GM12878 (cell line): ENCODE data around the gene FGF2. TPM values are rescaled to one million over a fixed set of nuclear protein-coding genes. Genes with fewer than 3 reads are reported as not detected.

ENCODE experiments used
- ATAC-seq: fragments of 200-7000 bp; cut with Tn5 transposase; 3 replicates; pipeline ENCODE4 v1.9.1; 2020; ENCODE audit warnings: mild to moderate bottlenecking, moderate library complexity
- BruUV-seq: library from RNA; stranded (reverse); fragments of 400-500 nt; replicated peaks from 2 replicates; lab custom pipeline; 2021; lab: Mats Ljungman, UMichigan
- CTCF ChIA-PET: fragments of 300-600 bp; sonication (Branson Sonifier 250); formaldehyde crosslinking; extraction: SDS; loops from one replicate; lab custom pipeline; 2021; ENCODE audit warnings: inconsistent platforms; lab: Yijun Ruan, JAX
- POLR2A ChIA-PET: fragments of 350-600 bp; formaldehyde crosslinking; extraction: SDS; loops from one replicate; lab custom pipeline; 2021; ENCODE audit warnings: inconsistent platforms; lab: Charles Lee
- RAD21 ChIA-PET: fragments of 300-600 bp; sonication (Branson Sonifier 250); formaldehyde crosslinking; loops from one replicate; lab custom pipeline; 2023; ENCODE audit warnings: antibody characterized with exemption; ENCODE audit not compliant: unreplicated experiment; lab: Charles Lee
- SMC1A ChIA-PET: fragments of 300-600 bp; sonication (Branson Sonifier 250); formaldehyde crosslinking; loops from one replicate; lab custom pipeline; 2023; ENCODE audit not compliant: unreplicated experiment, uncharacterized antibody; lab: Charles Lee
- DNase-seq: peaks from one replicate; pipeline ENCODE4 v3.0.0-alpha.2; 2011; ENCODE audit warnings: low read depth, low spot score
- FAIRE-seq: peaks from 3 replicates; lab custom pipeline; 2011; peaks lifted over from hg19 to GRCh38; lab: Jason Lieb, UNC
- H2AFZ ChIP-seq: 2 replicates; pipeline ENCODE4 v1.6.0; 2011; ENCODE audit warnings: low read depth, low read length, control low read depth; ENCODE audit not compliant: control insufficient read depth
- H3K27ac ChIP-seq: 2 replicates; pipeline ENCODE4 v1.5.1; 2011; ENCODE audit warnings: control low read depth; ENCODE audit not compliant: control insufficient read depth, insufficient read depth
- H3K27me3 ChIP-seq, 2 experiments: replicated peaks in 1 of 2; 2 replicates each; pipeline versions ENCODE4 v1.6.0 to v1.6.1; 2011; ENCODE audit warnings: low read length in 1 of 2; ENCODE audit not compliant: control insufficient read depth in 2 of 2, insufficient read depth in 2 of 2
- H3K36me3 ChIP-seq, 2 experiments: 2 replicates each; pipeline ENCODE4 v1.5.1; 2011; ENCODE audit warnings: low read length in 1 of 2; ENCODE audit not compliant: control insufficient read depth in 2 of 2, insufficient read depth in 2 of 2
- H3K4me1 ChIP-seq: 2 replicates; pipeline ENCODE4 v1.6.1; 2011; ENCODE audit warnings: mild to moderate bottlenecking, low read length, moderate library complexity, mixed read lengths; ENCODE audit not compliant: control insufficient read depth, insufficient read depth
- H3K4me2 ChIP-seq: 2 replicates; pipeline ENCODE4 v1.6.0; 2011; ENCODE audit warnings: control low read depth; ENCODE audit not compliant: control insufficient read depth, insufficient read depth
- H3K4me3 ChIP-seq: fragments of 200-600 bp; sonication (generic); 2 replicates; pipeline ENCODE4 v1.5.1; 2016
- H3K79me2 ChIP-seq: 2 replicates; pipeline ENCODE4 v1.6.0; 2011; ENCODE audit warnings: low read length; ENCODE audit not compliant: control insufficient read depth, insufficient read depth
- H3K9ac ChIP-seq: 2 replicates; pipeline ENCODE4 v1.8.0; 2011; ENCODE audit warnings: low read length, control low read depth, mixed read lengths; ENCODE audit not compliant: control insufficient read depth, insufficient read depth
- H3K9me3 ChIP-seq: replicated peaks from 3 replicates; pipeline ENCODE4 v1.5.1; 2011; ENCODE audit warnings: mild to moderate bottlenecking, low read length; ENCODE audit not compliant: control insufficient read depth, insufficient read depth
- H4K20me1 ChIP-seq: 2 replicates; pipeline ENCODE4 v1.6.0; 2011; ENCODE audit not compliant: control insufficient read depth, insufficient read depth
- BACH1 ChIP-seq: fragments of 450-650 bp; IDR thresholded peaks from 2 replicates; pipeline ENCODE4 v1.6.1; 2017; ENCODE audit warnings: mild to moderate bottlenecking, borderline replicate concordance
- BCL3 ChIP-seq: IDR thresholded peaks from 2 replicates; pipeline ENCODE4 v1.6.1; 2011; ENCODE audit warnings: borderline replicate concordance, low read depth, mild to moderate bottlenecking, moderate library complexity, low read length; ENCODE audit not compliant: insufficient read depth, poor library complexity, severe bottlenecking
- BRCA1 ChIP-seq: IDR thresholded peaks from 2 replicates; pipeline ENCODE4 v1.6.1; 2011; ENCODE audit warnings: low read depth, low read length, improper control_type of control experiment
- CHD1 ChIP-seq: IDR thresholded peaks from 2 replicates; pipeline ENCODE4 v1.6.1; 2012; ENCODE audit warnings: low read depth, low read length, improper control_type of control experiment
- ETV6 ChIP-seq, 2 experiments: fragments of 450-650 bp in 1 of 2; IDR thresholded peaks in 1 of 2; conservative IDR thresholded peaks in 1 of 2; 2 replicates each; pipeline ENCODE4 v1.6.1; 2014; ENCODE audit warnings: antibody characterized with exemption in 1 of 2, borderline replicate concordance in 1 of 2, low read depth in 1 of 2, mild to moderate bottlenecking in 1 of 2, moderate library complexity in 1 of 2
- HDAC6 ChIP-seq: fragments of 200-600 bp; sonication (generic); IDR thresholded peaks from one replicate; pipeline ENCODE4 v1.8.0; 2017; ENCODE audit warnings: antibody characterized with exemption; ENCODE audit not compliant: unreplicated experiment
- KLF5 ChIP-seq: fragments of 450-650 bp; IDR thresholded peaks from 2 replicates; pipeline ENCODE4 v1.6.1; 2014; ENCODE audit warnings: mild to moderate bottlenecking; ENCODE audit not compliant: partially characterized antibody
- LARP7 ChIP-seq: fragments of 450-650 bp; IDR thresholded peaks from 2 replicates; pipeline ENCODE4 v1.6.1; 2017; ENCODE audit warnings: mild to moderate bottlenecking
- NR2C1 ChIP-seq: fragments of 450-650 bp; IDR thresholded peaks from 2 replicates; pipeline ENCODE4 v1.6.1; 2017; ENCODE audit warnings: antibody characterized with exemption, mild to moderate bottlenecking, moderate library complexity
- RFX5 ChIP-seq: IDR thresholded peaks from 2 replicates; pipeline ENCODE4 v1.6.1; 2011; ENCODE audit warnings: low read depth, low read length, improper control_type of control experiment
- SP1 ChIP-seq: IDR thresholded peaks from one replicate; pipeline ENCODE4 v1.6.1; 2011; ENCODE audit warnings: low read depth, low read length
- STAT1 ChIP-seq: fragments of 450-650 bp; conservative IDR thresholded peaks from 2 replicates; pipeline ENCODE4 v1.6.1; 2014; ENCODE audit warnings: antibody characterized with exemption, mild to moderate bottlenecking
- WGBS: methylation state at CpG from one replicate; pipeline ENCODE4 v1.1.6; 2016; ENCODE audit warnings: low lambda C conversion rate; ENCODE audit not compliant: insufficient replicate concordance, insufficient coverage; ENCODE audit errors: missing lambda C conversion rate; 5-methylcytosine and 5-hydroxymethylcytosine counted together
- in situ Hi-C: fragments of 300-500 bp; cut with MboI; formaldehyde crosslinking; loops from 9 replicates; pipeline ENCODE4 v1.14.3; 2018; ENCODE audit warnings: mixed read lengths
- intact Hi-C: fragments of 100-400 bp; cut with micrococcal nuclease; formaldehyde crosslinking; loops from one replicate; pipeline ENCODE4 v1.14.2; 2022; ENCODE audit not compliant: unreplicated experiment
- polyA plus RNA-seq, 11 experiments: library from polyadenylated mRNA; depleted of rRNA in 4 of 11; unstranded in 6 of 11; stranded (reverse) in 5 of 11; fragments of >200 nt; fragmentation: Nextera tagmentation in 4 of 11; fragmentation: Illumina TruSeq in 1 of 11; extraction: Ambion mirVana in 4 of 11; extraction: Trizol in 1 of 11; gene quantifications; 1 replicate in 1 of 11; 2 replicates in 10 of 11; pipeline versions ENCODE4 v1.2.1 to v1.2.3, GENCODE V29; 2011 to 2016; ENCODE audit warnings: inconsistent platforms in 2 of 11, missing spikeins in 2 of 11, low read depth in 1 of 11
- total RNA-seq, 4 experiments: library from RNA; depleted of rRNA in 3 of 4; stranded (reverse); fragments of >200 nt in 3 of 4; fragmentation: Illumina TruSeq in 1 of 4; extraction: Trizol in 1 of 4; gene quantifications; 2 replicates each; pipeline versions ENCODE4 v1.2.1 to v1.2.3, GENCODE V29; 2013 to 2021

The FGF2 gene
- total and polyA plus RNA-seq, 10 of the 15 experiments (the other 5 are each of a cell fraction or from before 2014, with no cell fraction given), result 0.13 to 1.7 (median 0.25) TPM

GRCh38 chr4:122798917-122799316, 27.7 kb upstream of the FGF2 start:
- FAIRE-seq (no peak), DNase-seq (no peak), ATAC-seq (no peak)
- H3K27ac ChIP-seq, result no peak overlapping the region
- H4K20me1 ChIP-seq, result no peaks in the 10 kb centered on the region
- no TSS peak for BruUV-seq
- H3K36me3 ChIP-seq, result no peaks in the 10 kb centered on the region
- H3K4me3 ChIP-seq, result no peak overlapping the region
- in situ Hi-C loops (no loop called here), intact Hi-C loops (no loop called here)
- H3K27me3 ChIP-seq, result no peaks in the 10 kb centered on the region; a peak in 1 of 4 replicates
- POLR2A ChIA-PET, result no interaction called here
- H3K4me1 ChIP-seq, result peaks cover 3% of the 10 kb centered on the region
- no peak for TF ChIP-seq CHD1
- TF ChIP-seq BACH1, result no peak
- no peak for TF ChIP-seq BCL3
- TF ChIP-seq KLF5, result no peak
- TF ChIP-seq BRCA1, result no peak
- no peak for TF ChIP-seq STAT1
- TF ChIP-seq SP1, result no peak
- no peak for TF ChIP-seq HDAC6
- no peak for TF ChIP-seq NR2C1
- no peak for TF ChIP-seq ETV6 (conservative IDR thresholded peaks at IDR 0.05 in 1 of 2, IDR thresholded peaks at IDR 0.05 in 1 of 2; ENCODE audit: borderline replicate concordance in 1 of 2, low read depth in 1 of 2)
- TF ChIP-seq LARP7, result no peak
- no peak for TF ChIP-seq RFX5
- no peaks in the 10 kb centered on the region for H3K9me3 ChIP-seq
- 73% methylated on average over 2 of the region's 2 CpGs for WGBS
- SMC1A ChIA-PET, result interaction anchor here (0.5 to 1.6 kb wide), 3 partner anchors 9 to 419 kb away, joined by 3 read pairs; no protein-coding TSS in a partner anchor
- CTCF ChIA-PET, result interaction anchor here (1.0 kb wide), 1 partner anchor 10 kb away, joined by 3 read pairs; no protein-coding TSS in a partner anchor
- no peak overlapping the region for H3K4me2 ChIP-seq
- H3K79me2 ChIP-seq, result no peaks in the 10 kb centered on the region
- no peak overlapping the region for H3K9ac ChIP-seq
- RAD21 ChIA-PET, result no interaction called here
- H2AFZ ChIP-seq, result no peak overlapping the region
